Right renal pelvis (tissue), 4 donors: ENCODE data around the gene NUP205. TPM values are rescaled to one million over a fixed set of nuclear protein-coding genes. Genes with fewer than 3 reads are reported as not detected.
A peak's percentile ranks its signal among the peaks of the same experiment; 100 is the strongest.

Experiments used
- DNase-seq, 4 donors: peaks; one replicate each; pipeline ENCODE4 v3.0.0-alpha.2; 2013; ENCODE audit warnings: low read depth in 4 of 4, low spot score in 3 of 4, missing footprints in 1 of 4
- polyA plus RNA-seq, 4 donors: library from polyadenylated mRNA; unstranded; fragments of 120-200 nt; gene quantifications; one replicate each; pipeline ENCODE4 v1.2.1, GENCODE V29; 2013; ENCODE audit not compliant: insufficient read length in 4 of 4

NUP205 gene
- polyA plus RNA-seq = 10 to 100 TPM; 62.6 to 68.9 (median 67.9) TPM

- DNase-seq = peak; percentile 74 to 86 (median 81)
Observed at GRCh38 chr7:135557455-135558336, at the start of gene NUP205. Gene NUP205, plus strand, starts transcription at chr7:135557917. Its CDS starts 28 bp downstream, at chr7:135557945.

- DNase-seq = peak; percentile 12 to 30 (median 22)
Observed at GRCh38 chr7:135508883-135509588, 48.7 kb upstream of the NUP205 start.

- no peak for DNase-seq
Observed at GRCh38 chr7:135509589-135509838, 48.2 kb upstream of the NUP205 start.

GRCh38 chr7:135509839-135510591 lies 47.7 kb upstream of the NUP205 start, which contains the start of gene CNOT4:
Gene CNOT4, minus strand, starts transcription at chr7:135510102. Its CDS starts 71,771 bp downstream, at chr7:135438331.
- DNase-seq = peak; percentile 91 to 93 (median 92)

DNA sequence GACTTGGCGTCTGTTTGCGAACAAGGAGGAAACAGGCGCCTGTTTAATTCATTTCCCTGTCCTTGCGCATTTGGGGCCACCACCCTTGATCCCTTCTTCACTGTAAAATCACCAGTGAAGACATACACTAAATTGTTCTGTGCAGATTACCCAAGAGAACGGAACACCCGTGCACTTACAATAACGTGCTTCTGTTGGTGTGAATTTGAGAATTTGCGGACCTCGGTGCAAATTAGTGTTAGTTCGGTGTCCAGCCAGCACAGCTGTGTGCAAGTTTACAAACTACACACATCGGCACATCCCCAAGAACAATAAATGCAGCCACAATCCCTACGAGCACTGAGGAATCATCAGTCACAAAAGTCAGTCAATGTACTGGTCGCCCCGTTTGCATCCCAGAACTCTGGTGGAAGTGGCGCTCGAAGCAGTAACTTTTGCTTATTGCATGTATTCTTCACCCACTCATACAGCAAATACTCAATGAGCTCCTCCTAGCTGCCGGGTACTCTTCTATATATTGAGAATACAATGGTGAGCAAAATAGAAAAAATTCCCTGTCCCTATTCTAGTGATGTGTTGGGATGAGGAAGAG lies 47.0 kb upstream of the NUP205 start:
- peak in 2 of 4 donors; percentile 10 to 11 for DNase-seq

GRCh38 chr7:135512135-135512887 lies 45.4 kb upstream of the NUP205 start:
- peak in 3 of 4 donors; percentile 11 to 16 (median 13) for DNase-seq

GRCh38 chr7:135514856-135515255 lies 42.9 kb upstream of the NUP205 start:
- DNase-seq = no peak

GRCh38 chr7:135517060-135517459 lies 40.7 kb upstream of the NUP205 start:
- no peak for DNase-seq

DNA sequence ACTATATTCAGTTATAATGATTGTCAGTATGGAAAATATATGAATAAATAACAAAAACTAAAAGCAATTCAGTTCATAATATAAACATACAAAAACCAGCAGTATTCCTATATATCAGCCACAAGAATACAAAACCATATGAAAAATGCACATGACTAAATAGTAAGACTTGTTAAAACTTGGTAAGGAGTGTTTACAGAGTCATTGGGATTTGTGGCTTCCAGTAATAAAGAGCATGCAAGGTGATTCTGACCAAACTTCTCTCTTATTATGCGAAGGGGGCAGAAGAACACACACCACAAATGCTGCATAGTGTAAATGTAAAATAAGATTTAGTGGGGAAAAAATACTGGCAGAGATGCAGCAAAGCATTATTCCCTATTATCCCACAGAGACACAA lies 39.0 kb upstream of the NUP205 start:
- no peak for DNase-seq

DNA sequence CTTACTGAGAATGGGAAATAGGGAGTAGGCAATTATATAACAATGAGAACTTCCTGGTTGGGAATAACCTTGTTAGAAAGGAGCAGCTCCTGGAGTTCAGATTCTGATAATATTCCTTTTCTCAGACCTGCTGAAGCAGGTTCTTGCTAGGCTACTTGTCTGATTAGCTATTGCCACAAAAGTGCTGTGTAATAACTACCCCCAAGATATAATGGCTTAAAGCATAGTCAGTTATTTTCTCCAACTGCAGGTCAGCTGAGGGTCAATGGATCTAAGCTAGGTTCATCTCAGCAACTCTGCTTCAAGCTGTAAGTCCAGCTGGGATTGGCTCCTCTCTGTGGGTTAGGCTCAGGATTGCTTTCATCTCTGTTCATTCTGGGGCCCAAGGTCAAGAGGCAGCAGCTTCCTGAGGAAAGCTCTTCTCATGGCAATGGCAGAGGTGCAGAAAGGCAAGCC lies 38.5 kb upstream of the NUP205 start:
- DNase-seq = no peak

DNA sequence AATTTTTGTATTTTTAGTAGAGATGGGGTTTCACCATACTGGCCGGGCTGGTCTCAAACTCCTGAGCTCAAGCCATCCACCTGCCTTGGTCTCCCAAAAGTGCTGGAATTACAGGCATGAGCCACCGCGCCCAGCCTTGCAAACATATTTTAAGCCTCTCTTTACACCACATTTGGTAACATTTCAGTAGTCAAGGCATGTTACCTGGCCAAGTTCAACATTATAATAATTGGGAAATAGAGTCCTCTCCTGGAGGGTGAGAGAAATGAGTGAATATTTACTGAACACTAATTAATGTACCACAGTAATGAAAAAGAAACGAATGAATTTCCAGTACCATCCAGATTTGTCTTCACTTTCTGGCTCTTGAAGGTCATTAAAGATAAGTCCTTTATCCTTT lies 37.8 kb upstream of the NUP205 start:
- no peak for DNase-seq

GRCh38 chr7:135522509-135522908 lies 35.2 kb upstream of the NUP205 start:
- DNase-seq = no peak

GRCh38 chr7:135523146-135523545 lies 34.6 kb upstream of the NUP205 start:
- no peak for DNase-seq

GRCh38 chr7:135525426-135525825 lies 32.3 kb upstream of the NUP205 start:
- DNase-seq = no peak

DNA sequence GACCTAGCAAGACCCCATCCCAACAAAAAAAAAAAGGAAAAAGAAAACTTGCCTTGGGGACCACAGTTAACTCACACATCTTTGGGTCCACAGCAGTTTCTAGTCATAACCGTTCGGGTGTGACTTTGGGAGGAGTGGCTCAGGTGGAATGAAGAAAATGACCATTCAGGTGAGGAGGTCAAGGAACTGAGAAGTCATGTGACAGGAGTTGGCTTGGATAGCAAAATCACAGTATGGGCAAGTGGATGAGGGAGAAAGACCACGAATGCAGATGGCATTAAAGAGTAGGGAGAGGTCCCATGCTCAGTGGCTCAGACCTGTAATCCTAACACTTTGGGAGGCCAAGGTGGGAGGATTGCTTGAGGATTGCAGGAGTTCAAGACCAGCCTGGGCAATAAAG lies 30.7 kb upstream of the NUP205 start:
- DNase-seq = no peak

GRCh38 chr7:135536150-135536549 lies 21.6 kb upstream of the NUP205 start:
- no peak for DNase-seq

- DNase-seq = no peak
Observed at GRCh38 chr7:135537453-135537852, 20.3 kb upstream of the NUP205 start.

DNA sequence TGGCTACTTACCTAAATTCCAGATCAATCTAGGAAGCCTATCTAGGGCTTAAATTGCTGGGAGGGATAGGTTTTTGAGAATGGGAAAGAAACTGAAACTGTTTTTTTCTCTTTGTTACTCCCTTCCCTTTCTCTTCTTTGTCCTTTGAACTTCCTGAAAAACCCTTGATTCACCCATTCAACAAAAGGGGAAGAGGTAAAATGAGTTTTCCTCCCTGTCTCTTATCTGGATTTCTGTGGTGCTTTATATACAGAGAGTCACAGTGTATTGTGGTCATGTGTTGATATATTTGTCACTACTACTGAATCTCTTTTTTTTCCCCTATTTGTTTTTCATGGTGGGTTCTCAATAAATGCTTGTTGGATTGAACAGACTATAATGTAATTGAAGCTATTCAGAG lies 19.8 kb upstream of the NUP205 start:
- no peak for DNase-seq

DNA sequence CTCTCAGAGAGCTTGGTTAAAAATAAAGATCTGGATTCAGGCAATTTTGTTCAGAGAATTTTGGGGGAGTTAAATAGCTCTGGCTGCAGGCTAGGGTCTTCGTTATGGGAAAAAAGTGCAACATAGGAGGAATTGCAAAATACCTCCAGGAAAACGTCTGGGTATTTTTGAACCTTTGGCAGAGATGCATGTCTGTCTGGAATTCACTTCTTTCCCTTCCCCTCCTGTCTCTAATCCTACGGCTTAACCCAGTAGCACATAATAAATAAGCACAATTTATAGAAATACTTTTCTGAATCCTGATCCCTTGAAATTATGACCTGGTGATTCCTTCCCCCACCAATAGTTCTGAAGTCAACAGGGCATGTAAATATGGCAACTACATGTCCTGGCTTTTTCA lies 19.3 kb upstream of the NUP205 start:
- no peak for DNase-seq

DNA sequence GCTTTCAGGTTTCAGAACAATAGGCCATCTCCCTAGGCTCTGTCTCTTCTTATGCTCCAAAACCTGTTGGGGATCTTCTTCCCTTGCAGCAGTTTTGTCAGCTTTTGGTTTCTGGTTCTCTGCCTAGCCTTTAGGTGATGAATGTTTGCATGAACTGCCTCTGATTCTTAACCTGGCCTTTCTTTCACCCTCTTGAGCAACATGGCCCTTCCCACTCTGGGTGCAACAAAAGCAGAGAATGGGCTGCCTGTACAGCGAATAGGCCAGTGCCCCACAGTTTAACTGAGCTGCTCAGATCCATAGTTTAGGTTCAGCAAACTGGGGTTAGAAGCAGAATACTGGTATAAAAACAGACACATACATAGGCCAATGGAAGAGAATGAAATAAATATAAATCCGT lies 18.1 kb upstream of the NUP205 start:
- no peak for DNase-seq
